AG08395 (cell line): ENCODE measurements around the gene NPC1.
"Not testable (repeated sequence)": the region's sequence is repeated elsewhere in the genome, so short reads cannot be mapped to it uniquely, and the experiment has no call there.

Source experiments
- DNase-seq: peaks from one replicate; pipeline ENCODE4 v3.0.0; 2012; ENCODE audit warnings: mixed read lengths, low spot score

NPC1 gene

GRCh38 chr18:23523429-23524212 is 62.7 kb downstream of the NPC1 start:
- DNase-seq = peak; percentile 61

- DNase-seq = no peak
Observed at GRCh38 chr18:23521907-23522306, 64.4 kb downstream of the NPC1 start.

GRCh38 chr18:23521271-23521670 is 65.0 kb downstream of the NPC1 start:
- DNase-seq = no peak

DNA sequence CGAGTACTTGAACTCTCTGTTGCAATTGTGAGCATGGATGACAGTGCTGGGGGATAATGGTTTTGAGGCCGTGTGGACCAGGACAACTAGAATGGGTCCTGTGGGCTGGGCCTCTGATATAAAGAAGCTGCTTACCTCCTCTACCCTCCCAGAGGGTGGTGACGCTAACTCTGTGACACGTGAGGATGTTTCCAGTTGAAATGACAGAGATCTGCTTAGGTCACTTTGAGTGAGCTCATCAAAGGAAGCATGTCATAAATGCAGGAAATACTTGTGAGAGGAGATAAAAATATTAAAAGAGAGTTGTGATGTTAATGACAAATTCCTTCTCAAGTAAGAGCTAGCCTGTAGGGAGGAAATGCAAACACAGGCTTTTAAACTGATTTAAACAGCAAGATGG is 66.6 kb downstream of the NPC1 start:
- no peak for DNase-seq

- peak; percentile 81 for DNase-seq
Observed at GRCh38 chr18:23515911-23516546, 70.3 kb downstream of the NPC1 start.

GRCh38 chr18:23512641-23513040 is 73.7 kb downstream of the NPC1 start:
- no peak for DNase-seq

- DNase-seq = not testable (repeated sequence)
Observed at GRCh38 chr18:23512216-23512615, 74.1 kb downstream of the NPC1 start.

- not testable (repeated sequence) for DNase-seq
Observed at GRCh38 chr18:23510923-23511322, 75.4 kb downstream of the NPC1 start.

DNA sequence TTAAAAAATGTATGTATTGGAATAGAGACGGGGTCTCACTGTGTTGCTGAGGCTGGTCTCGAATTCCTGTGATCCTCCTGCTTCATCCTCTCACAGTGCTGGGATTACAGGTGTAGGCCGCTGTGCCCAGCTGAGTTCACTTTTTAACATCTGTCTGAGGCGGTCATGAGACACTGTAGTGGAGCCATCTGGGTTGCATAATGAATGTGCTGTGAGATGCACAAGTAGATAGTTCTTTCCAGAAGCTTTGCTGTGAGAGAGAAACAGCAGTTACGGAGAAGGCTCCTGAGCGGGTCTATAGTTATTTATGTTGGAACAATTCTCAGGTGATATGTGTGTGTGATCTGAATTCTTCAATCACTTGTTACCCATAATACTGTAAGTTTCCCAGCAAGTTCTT is 79.9 kb downstream of the NPC1 start:
- DNase-seq = no peak

GRCh38 chr18:23504720-23505119 is 81.6 kb downstream of the NPC1 start:
- DNase-seq = no peak

DNA sequence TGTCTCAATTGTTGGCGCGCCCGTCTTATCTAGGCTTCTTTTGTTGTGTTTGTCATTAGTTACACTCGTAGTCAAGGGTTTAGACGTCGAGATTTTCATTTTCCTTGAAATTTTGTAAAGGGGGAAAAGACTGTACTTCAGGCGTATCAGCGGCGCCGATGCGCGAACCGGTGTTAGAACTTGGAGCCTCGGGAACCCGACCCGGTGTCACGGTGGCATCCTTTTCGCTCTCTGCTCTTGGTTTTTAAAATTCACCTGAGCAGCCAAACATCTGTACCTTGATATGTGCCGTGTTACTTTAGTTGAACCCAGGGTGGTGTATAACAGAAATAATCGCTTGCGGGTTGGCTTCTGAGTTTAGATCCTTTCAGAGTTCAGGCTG is 82.4 kb downstream of the NPC1 start:
- DNase-seq = no peak

GRCh38 chr18:23503038-23503962 is 83.0 kb downstream of the NPC1 start, which contains the start of gene RMC1:
Gene RMC1 (plus strand): TSS chr18:23503511. CDS start chr18:23503619, 108 bp downstream.
- peak; percentile 97 for DNase-seq

- DNase-seq = no peak
Observed at GRCh38 chr18:23502516-23503037, 83.7 kb downstream of the NPC1 start.

DNA sequence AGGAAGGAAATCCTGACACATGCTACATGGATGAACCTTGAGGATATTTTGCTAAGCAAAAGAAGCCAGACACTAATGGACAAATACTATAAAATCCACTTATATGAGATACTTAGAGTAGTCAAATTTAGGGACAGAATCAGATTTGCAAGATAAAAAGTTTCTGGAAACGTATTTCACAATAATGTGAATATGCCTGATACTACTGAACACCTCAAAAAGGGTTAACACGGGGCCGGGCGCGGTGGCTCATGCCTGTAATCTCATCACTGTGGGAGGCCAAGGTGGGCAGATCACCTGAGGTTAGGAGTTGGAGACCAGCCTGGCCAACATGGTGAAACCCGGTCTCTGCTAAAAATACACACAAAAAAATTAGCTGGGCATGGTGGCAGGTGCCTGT is 84.7 kb downstream of the NPC1 start:
- no peak for DNase-seq

DNA sequence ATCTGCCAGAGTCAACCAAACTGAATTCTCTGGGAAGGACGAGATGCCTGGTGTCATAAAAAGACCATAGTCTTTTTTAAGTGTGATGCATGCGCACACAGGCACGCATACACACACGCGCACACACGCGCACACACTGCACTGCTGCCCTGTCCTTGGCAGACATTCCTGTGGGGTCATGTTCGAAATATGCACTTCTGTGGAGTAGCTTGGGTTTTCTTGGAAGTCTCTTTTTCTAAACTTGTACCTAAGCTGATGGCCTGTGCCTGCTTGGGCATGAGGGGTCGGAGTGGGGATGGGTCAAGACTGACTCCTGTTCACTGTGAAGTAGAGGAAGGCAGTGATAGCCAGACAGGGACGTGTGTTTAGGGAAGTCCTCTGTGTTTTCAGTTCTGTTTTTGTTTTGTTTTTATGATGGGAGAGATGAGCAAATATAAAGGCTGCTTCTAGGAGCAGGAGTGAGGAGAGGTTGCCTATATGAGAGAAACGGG is 87.0 kb downstream of the NPC1 start:
- DNase-seq = no peak

GRCh38 chr18:23498877-23499276 is 87.4 kb downstream of the NPC1 start:
- DNase-seq = peak; percentile 65

DNA sequence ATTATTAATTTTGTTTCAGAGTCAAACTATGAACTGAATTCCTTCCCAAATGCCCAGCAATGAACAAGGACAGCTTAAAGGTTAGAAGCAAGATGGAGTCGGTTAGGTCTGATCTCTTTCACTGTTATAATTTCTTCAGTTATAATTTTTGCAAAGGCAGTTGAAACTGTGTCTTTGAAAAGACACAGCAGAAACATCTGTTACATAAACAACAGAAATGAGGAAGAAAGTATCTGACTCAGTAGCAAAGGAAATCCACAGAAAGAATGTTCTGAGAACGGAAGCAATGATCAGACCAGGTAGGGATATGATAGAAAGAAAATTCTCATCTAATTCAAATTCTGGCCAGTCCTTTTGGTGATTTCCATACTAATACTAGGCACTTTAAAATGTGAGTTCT is 88.2 kb downstream of the NPC1 start:
- no peak for DNase-seq

- no peak for DNase-seq
Observed at GRCh38 chr18:23495723-23496440, 90.4 kb downstream of the NPC1 start.

DNA sequence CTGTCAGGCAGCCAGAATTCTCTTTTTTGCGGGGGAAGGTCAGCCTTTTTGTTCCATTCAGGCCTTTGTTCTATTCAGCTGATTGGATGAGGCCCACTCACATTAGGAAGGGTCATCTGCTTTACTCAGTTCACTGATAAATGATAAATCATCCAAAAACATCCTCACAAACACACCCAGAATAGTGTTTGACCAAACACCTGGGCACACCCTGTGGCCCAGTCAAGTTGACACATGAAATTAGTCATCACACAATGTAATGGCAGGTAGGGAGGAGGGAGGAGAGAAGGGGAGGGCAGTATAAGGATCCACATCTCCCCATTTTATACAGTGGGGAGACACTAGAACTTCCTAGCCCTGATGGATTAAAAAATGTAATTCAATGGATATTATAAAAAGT is 91.3 kb downstream of the NPC1 start:
- no peak for DNase-seq

GRCh38 chr18:23493654-23494053 is 92.7 kb downstream of the NPC1 start:
- no peak for DNase-seq

DNA sequence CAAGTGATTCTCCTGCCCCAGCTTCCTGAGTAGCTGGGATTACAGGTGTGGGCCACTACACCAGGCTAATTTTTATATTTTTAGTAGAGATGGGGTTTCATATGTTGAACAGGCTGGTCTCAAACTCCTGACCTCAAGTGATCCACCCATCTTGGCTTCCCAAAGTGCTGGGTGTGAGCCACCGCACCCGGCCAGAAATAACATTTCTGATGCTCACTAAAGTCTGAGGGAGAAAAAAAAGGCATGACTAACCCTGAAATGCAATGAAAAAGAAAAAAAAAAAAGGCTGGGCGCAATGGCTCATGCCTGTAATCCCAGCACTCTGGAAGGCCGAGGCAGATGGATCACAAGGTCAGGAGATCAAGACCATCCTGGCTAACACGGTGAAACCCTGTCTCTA is 96.7 kb downstream of the NPC1 start:
- not testable (repeated sequence) for DNase-seq
